ENCODE measurements around the gene IL12RB1. TPM values are rescaled to one million over a fixed set of nuclear protein-coding genes. Genes with fewer than 3 reads are reported as not detected.

Gene IL12RB1
- total and polyA plus RNA-seq, 2 of the 13 experiments (the other 11 are each of a cell fraction or from before 2014, with no cell fraction given) = 0.03 to 0.04 TPM

- 21% methylated on average over 24 of the region's 34 CpGs for WGBS (ENCODE audit: low lambda C conversion rate)
- peaks cover 2 to 10% of the 10 kb centered on the region in 2 experiments; a peak in 3 of 5 replicates for H3K27me3 ChIP-seq (ENCODE audit: control insufficient read depth in 1 of 2, insufficient read depth in 2 of 2, low read length in 2 of 2)
- ChIA-PET POLR2A (interaction anchor here (0.6 to 2.5 kb wide), 3 partner anchors 10 to 283 kb away, joined by 3 to 16 read pairs (median 6); no protein-coding TSS in a partner anchor), CTCF (ENCODE audit: low intra/inter-chr PET ratio, low total read pairs) (no interaction called here)
- H3K4me2 ChIP-seq (ENCODE audit: low read depth, low read length) = peak overlapping the region; percentile 95
- peak; percentile 9; the same call in 1 of the 3 replicates for ATAC-seq
- peaks cover 56% of the 10 kb centered on the region for H3K4me1 ChIP-seq (ENCODE audit: insufficient read depth, low read length)
- intact Hi-C loops (cut with micrococcal nuclease; ENCODE audit: unreplicated experiment) = no loop called here
- H3K79me2 ChIP-seq (ENCODE audit: insufficient read depth, low read length) = no peaks in the 10 kb centered on the region
- no peak overlapping the region for H3K27ac ChIP-seq (ENCODE audit: extremely low read length, insufficient read depth, low read length)
- no peaks in the 10 kb centered on the region for H3K9me3 ChIP-seq (ENCODE audit: low read length)
- H2AFZ ChIP-seq (ENCODE audit: low read length) = no peak overlapping the region
- BruUV-seq (replicated peaks) = no TSS peak
- no peak for DNase-seq (ENCODE audit: low spot score)
- H3K36me3 ChIP-seq (replicated peaks in 1 of 2; ENCODE audit: control insufficient read depth in 1 of 2, insufficient read depth in 2 of 2, low read length in 2 of 2) = no peaks in the 10 kb centered on the region
- FAIRE-seq = no peak
- peak overlapping the region; percentile 12 to 74 (median 45); a peak in 4 of 6 replicates for H3K4me3 ChIP-seq (replicated peaks in 1 of 3; ENCODE audit: insufficient read depth in 1 of 3, low read depth in 2 of 3, low read length in 3 of 3)
- peak overlapping the region; percentile 20; the same call in 1 of the 2 replicates for H3K9ac ChIP-seq (ENCODE audit: insufficient read depth, low read depth, low read length)
- in situ Hi-C loops (cut with HindIII; ENCODE audit: extremely low pct_ligation_motif_present, low pct_unique_long_range_greater_than_20kb) = no loop called here
- no peaks in the 10 kb centered on the region for H4K20me1 ChIP-seq (ENCODE audit: insufficient read depth, low read length)
- TF ChIP-seq ZNF121 (CRISPR knock-in tag; IDR thresholded peaks at IDR 0.05) (no peak), ZNF768 (CRISPR knock-in tag; IDR thresholded peaks at IDR 0.05) (peak; percentile 80; the same call in 1 of the 2 replicates)
Observed at GRCh38 chr19:18098891-18099622, 12.3 kb upstream of the IL12RB1 start.

GRCh38 chr19:18097993-18098890 lies 11.5 kb upstream of the IL12RB1 start:
- Histone ChIP-seq H4K20me1 (ENCODE audit: insufficient read depth, low read length) (no peaks in the 10 kb centered on the region), H3K9me3 (ENCODE audit: low read length) (no peaks in the 10 kb centered on the region), H3K4me3 (replicated peaks in 1 of 3; ENCODE audit: insufficient read depth in 1 of 3, low read depth in 2 of 3, low read length in 3 of 3) (peak overlapping the region; percentile 45 to 74 (median 48)), H2AFZ (ENCODE audit: low read length) (no peak overlapping the region), H3K4me1 (ENCODE audit: insufficient read depth, low read length) (peaks cover 58% of the 10 kb centered on the region), H3K36me3 (replicated peaks in 1 of 2; ENCODE audit: control insufficient read depth in 1 of 2, insufficient read depth in 2 of 2, low read length in 2 of 2) (no peaks in the 10 kb centered on the region), H3K4me2 (ENCODE audit: low read depth, low read length) (peak overlapping the region; percentile 95), H3K79me2 (ENCODE audit: insufficient read depth, low read length) (no peaks in the 10 kb centered on the region), H3K27ac (ENCODE audit: extremely low read length, insufficient read depth, low read length) (no peak overlapping the region), H3K27me3 (ENCODE audit: control insufficient read depth in 1 of 2, insufficient read depth in 2 of 2, low read length in 2 of 2) (peaks cover 2 to 10% of the 10 kb centered on the region in 2 experiments; a peak in 3 of 5 replicates), H3K9ac (ENCODE audit: insufficient read depth, low read depth, low read length) (peak overlapping the region; percentile 60)
- ATAC-seq (no peak), DNase-seq (ENCODE audit: low spot score) (no peak), FAIRE-seq (no peak)
- in situ Hi-C loops (cut with HindIII; ENCODE audit: extremely low pct_ligation_motif_present, low pct_unique_long_range_greater_than_20kb) = no loop called here
- POLR2A ChIA-PET = interaction anchor here (0.6 to 2.5 kb wide), 4 partner anchors 11 to 283 kb away, joined by 3 to 16 read pairs (median 6); partner anchors contain the start of gene IL12RB1
- WGBS (ENCODE audit: low lambda C conversion rate) = 38% methylated on average over 17 of the region's 22 CpGs
- no TSS peak for BruUV-seq (replicated peaks)
- intact Hi-C loops (cut with micrococcal nuclease; ENCODE audit: unreplicated experiment) = no loop called here
- CTCF ChIA-PET (ENCODE audit: low intra/inter-chr PET ratio, low total read pairs) = no interaction called here
- no peak for TF ChIP-seq ZNF253 (CRISPR knock-in tag; IDR thresholded peaks at IDR 0.05; ENCODE audit: borderline replicate concordance)
- TF ChIP-seq ZKSCAN8 (CRISPR knock-in tag; IDR thresholded peaks at IDR 0.05; ENCODE audit: borderline replicate concordance) = peak; percentile 88; the same call in 1 of the 2 replicates
- peak; percentile 49; the same call in 1 of the 2 replicates for TF ChIP-seq ZNF629 (CRISPR knock-in tag; conservative IDR thresholded peaks at IDR 0.05)
- TF ChIP-seq MTA3 (CRISPR knock-in tag; IDR thresholded peaks at IDR 0.05) = no peak
